Measurements from ENCODE around the gene IGSF21. TPM values are rescaled to one million over a fixed set of nuclear protein-coding genes. Genes with fewer than 3 reads are reported as not detected.

IGSF21 gene
- total RNA-seq, 1 donor from 2014 or later, result 4.4 TPM

- H3K27me3 Mint-ChIP-seq (ENCODE audit: unreplicated experiment), result peaks cover 3% of the 10 kb centered on the region
- TF ChIP-seq CTCF (IDR thresholded peaks at IDR 0.05; ENCODE audit: unreplicated experiment), result no peak
These were observed 30.3 kb downstream of the IGSF21 start for GRCh38 chr1:18137759-18138345.

GRCh38 chr1:18139198-18139981 lies 31.8 kb downstream of the IGSF21 start:
- peaks cover 5% of the 10 kb centered on the region for H3K27me3 Mint-ChIP-seq (ENCODE audit: unreplicated experiment)
- H3K9me3 Mint-ChIP-seq (ENCODE audit: unreplicated experiment), result no peaks in the 10 kb centered on the region
- H3K36me3 Mint-ChIP-seq (ENCODE audit: low read depth, unreplicated experiment), result no peaks in the 10 kb centered on the region
- no peak for TF ChIP-seq CTCF (IDR thresholded peaks at IDR 0.05; ENCODE audit: unreplicated experiment)
- no peak for DNase-seq (ENCODE audit: low spot score)
- H3K4me1 Mint-ChIP-seq (ENCODE audit: unreplicated experiment), result peaks cover 9% of the 10 kb centered on the region
- H3K4me3 Mint-ChIP-seq (ENCODE audit: unreplicated experiment), result no peak overlapping the region
- no peak overlapping the region for H3K27ac Mint-ChIP-seq (ENCODE audit: unreplicated experiment)

More at GRCh38 chr1:18137759-18138345, 30.3 kb downstream of the IGSF21 start:
- peaks cover 9% of the 10 kb centered on the region for H3K4me1 Mint-ChIP-seq (ENCODE audit: unreplicated experiment)
- no peak overlapping the region for H3K27ac Mint-ChIP-seq (ENCODE audit: unreplicated experiment)
- no peak overlapping the region for H3K4me3 Mint-ChIP-seq (ENCODE audit: unreplicated experiment)
- no peaks in the 10 kb centered on the region for H3K9me3 Mint-ChIP-seq (ENCODE audit: unreplicated experiment)
- no peak for DNase-seq (ENCODE audit: low spot score)
- no peaks in the 10 kb centered on the region for H3K36me3 Mint-ChIP-seq (ENCODE audit: low read depth, unreplicated experiment)

- no peak for TF ChIP-seq CTCF (IDR thresholded peaks at IDR 0.05; ENCODE audit: unreplicated experiment)
- Mint-ChIP-seq H3K27ac (ENCODE audit: unreplicated experiment) (no peak overlapping the region), H3K4me3 (ENCODE audit: unreplicated experiment) (no peak overlapping the region), H3K9me3 (ENCODE audit: unreplicated experiment) (no peaks in the 10 kb centered on the region), H3K4me1 (ENCODE audit: unreplicated experiment) (peaks cover 9% of the 10 kb centered on the region), H3K27me3 (ENCODE audit: unreplicated experiment) (peaks cover 5% of the 10 kb centered on the region), H3K36me3 (ENCODE audit: low read depth, unreplicated experiment) (no peaks in the 10 kb centered on the region)
- no peak for DNase-seq (ENCODE audit: low spot score)
These were observed 32.8 kb downstream of the IGSF21 start for GRCh38 chr1:18140411-18140810.

- Mint-ChIP-seq H3K4me1 (ENCODE audit: unreplicated experiment) (peaks cover 9% of the 10 kb centered on the region), H3K27me3 (ENCODE audit: unreplicated experiment) (peaks cover 5% of the 10 kb centered on the region), H3K9me3 (ENCODE audit: unreplicated experiment) (no peaks in the 10 kb centered on the region), H3K4me3 (ENCODE audit: unreplicated experiment) (no peak overlapping the region), H3K36me3 (ENCODE audit: low read depth, unreplicated experiment) (no peaks in the 10 kb centered on the region), H3K27ac (ENCODE audit: unreplicated experiment) (no peak overlapping the region)
- TF ChIP-seq CTCF (IDR thresholded peaks at IDR 0.05; ENCODE audit: unreplicated experiment), result no peak
- DNase-seq (ENCODE audit: low spot score), result no peak
These were observed 34.1 kb downstream of the IGSF21 start for GRCh38 chr1:18141661-18142060.

GRCh38 chr1:18142471-18142870 lies 34.9 kb downstream of the IGSF21 start:
- H3K36me3 Mint-ChIP-seq (ENCODE audit: low read depth, unreplicated experiment), result no peaks in the 10 kb centered on the region
- no peak overlapping the region for H3K27ac Mint-ChIP-seq (ENCODE audit: unreplicated experiment)
- peaks cover 9% of the 10 kb centered on the region for H3K4me1 Mint-ChIP-seq (ENCODE audit: unreplicated experiment)

More at GRCh38 chr1:18142471-18142870, 34.9 kb downstream of the IGSF21 start:
- TF ChIP-seq CTCF (IDR thresholded peaks at IDR 0.05; ENCODE audit: unreplicated experiment), result no peak
- Mint-ChIP-seq H3K4me3 (ENCODE audit: unreplicated experiment) (no peak overlapping the region), H3K27me3 (ENCODE audit: unreplicated experiment) (peaks cover 5% of the 10 kb centered on the region), H3K9me3 (ENCODE audit: unreplicated experiment) (no peaks in the 10 kb centered on the region)
- no peak for DNase-seq (ENCODE audit: low spot score)
